ENCODE results near the gene MTA3. TPM values are rescaled to one million over a fixed set of nuclear protein-coding genes. Genes with fewer than 3 reads are reported as not detected.

The MTA3 gene
- total and polyA plus RNA-seq, 2 of the 8 experiments (the other 6 are each of a cell fraction or from before 2014, with no cell fraction given): 125 to 184 TPM

GRCh38 chr2:42756966-42757513 lies 188.6 kb downstream of the MTA3 start:
- DNase-seq (ENCODE audit: low read depth in 1 of 2, low spot score in 2 of 2) (no peak), FAIRE-seq (no peak)
- H3K79me2 ChIP-seq (ENCODE audit: control insufficient read depth in 1 of 2, insufficient read depth in 2 of 2, low read length in 2 of 2): no peaks in the 10 kb centered on the region
- no peak overlapping the region for H4K5ac ChIP-seq (ENCODE audit: insufficient read length, low read depth, low read length)
- no peak overlapping the region for H3K4me3 ChIP-seq (ENCODE audit: extremely low read depth in 1 of 4, insufficient read depth in 2 of 4, low read depth in 3 of 4, low read length in 4 of 4)
- no peak overlapping the region for H3K14ac ChIP-seq (ENCODE audit: insufficient read length)
- no peaks in the 10 kb centered on the region for H4K20me1 ChIP-seq (replicated peaks in 1 of 2; ENCODE audit: control insufficient read depth in 1 of 2, insufficient read depth in 2 of 2, low read length in 2 of 2)
- TF ChIP-seq GABPA (IDR thresholded peaks at IDR 0.05; ENCODE audit: borderline replicate concordance, insufficient read depth, low read length) (no peak), CREB1 (IDR thresholded peaks at IDR 0.05) (no peak), CBX8 (IDR thresholded peaks at IDR 0.05; ENCODE audit: borderline replicate concordance, low read depth, low read length) (no peak), EGR1 (IDR thresholded peaks at IDR 0.05; ENCODE audit: borderline replicate concordance, low read depth, low read length) (no peak), RBBP5 (IDR thresholded peaks at IDR 0.05; ENCODE audit: borderline replicate concordance, low read depth, low read length) (no peak), ASH2L (IDR thresholded peaks at IDR 0.05; ENCODE audit: low read length) (no peak), CTCF (IDR thresholded peaks at IDR 0.05; ENCODE audit: control extremely low read depth in 1 of 3, insufficient read depth in 1 of 3, low read depth in 1 of 3, low read length in 3 of 3) (no peak), MAX (IDR thresholded peaks at IDR 0.05) (no peak), BCL11A (IDR thresholded peaks at IDR 0.05; ENCODE audit: low read depth in 2 of 2, low read length in 2 of 2) (no peak), GTF2F1 (IDR thresholded peaks at IDR 0.05; ENCODE audit: borderline replicate concordance, low read depth, low read length) (no peak)
- no peak overlapping the region; the same call in 1 of the 2 replicates for H3K27ac ChIP-seq (ENCODE audit: low read depth, low read length)
- H2BK20ac ChIP-seq (ENCODE audit: low read length): no peak overlapping the region
- H2BK12ac ChIP-seq (ENCODE audit: low read depth, low read length): no peak overlapping the region
- H3K79me1 ChIP-seq (ENCODE audit: low read depth, low read length): no peaks in the 10 kb centered on the region; the same call in 1 of the 2 replicates
- no peaks in the 10 kb centered on the region for H3K23me2 ChIP-seq (ENCODE audit: low read depth, low read length)
- H3K36me3 ChIP-seq (ENCODE audit: control insufficient read depth in 2 of 4, insufficient read depth in 4 of 4, low read length in 3 of 4): peaks cover 0 to 3% (median 0%) of the 10 kb centered on the region in 4 experiments; a peak in 2 of 8 replicates
- no peak overlapping the region for H2AFZ ChIP-seq (ENCODE audit: low read length)
- H3K27me3 ChIP-seq (replicated peaks in 1 of 4; ENCODE audit: control insufficient read depth in 3 of 4, extremely low read depth in 1 of 4, insufficient read depth in 3 of 4, low read length in 3 of 4): no peaks in the 10 kb centered on the region
- H3K9me3 ChIP-seq (ENCODE audit: insufficient read depth in 2 of 2, low read depth in 1 of 2, low read length in 1 of 2): no peaks in the 10 kb centered on the region
- no peak overlapping the region for H3K56ac ChIP-seq (replicated peaks; ENCODE audit: insufficient read length, low read depth, low read length)
- no peak overlapping the region for H4K8ac ChIP-seq (ENCODE audit: extremely low read depth, insufficient read depth, low read length)
- CTCF ChIA-PET (ENCODE audit: partially characterized antibody): interaction anchor here (1.2 to 4.5 kb wide), 6 partner anchors 12 to 37 kb away, joined by 3 to 23 read pairs (median 6); no protein-coding TSS in a partner anchor
- no peak overlapping the region for H4K91ac ChIP-seq (replicated peaks; ENCODE audit: insufficient read length, low read length)
- H3K23ac ChIP-seq (ENCODE audit: insufficient read length): no peak overlapping the region
- H3K4ac ChIP-seq (replicated peaks; ENCODE audit: insufficient read length, low read depth, low read length): peak overlapping the region; percentile 21
- no peak overlapping the region for H3K9ac ChIP-seq (replicated peaks in 1 of 4; ENCODE audit: extremely low read depth in 1 of 4, low read depth in 3 of 4, low read length in 3 of 4)
- no peak overlapping the region for H2BK120ac ChIP-seq (replicated peaks; ENCODE audit: low read depth, low read length)
- no peak overlapping the region for H3K18ac ChIP-seq (ENCODE audit: extremely low read depth, low read length)
- 91% methylated on average over 6 of the region's 6 CpGs; no CpG with 5 or more reads in 1 of the 2 experiments for WGBS, 2 experiments (ENCODE audit: extremely low coverage in 1 of 2, insufficient coverage in 1 of 2, insufficient read length in 1 of 2, insufficient replicate concordance in 2 of 2, low coverage in 1 of 2, low lambda C conversion rate in 2 of 2, missing lambda C conversion rate in 1 of 2)
- H2BK15ac ChIP-seq (ENCODE audit: low read length): no peak overlapping the region
- no peak overlapping the region for H2AK5ac ChIP-seq (ENCODE audit: low read depth, low read length)
- no peaks in the 10 kb centered on the region for H3K4me1 ChIP-seq (replicated peaks in 1 of 4; ENCODE audit: control insufficient read depth in 3 of 4, insufficient read depth in 4 of 4, low read length in 3 of 4)
- POLR2A ChIA-PET (ENCODE audit: partially characterized antibody): interaction anchor here (1.2 to 1.8 kb wide), 2 partner anchors 11 to 415 kb away, joined by 4 read pairs; no protein-coding TSS in a partner anchor
- H3K4me2 ChIP-seq (ENCODE audit: insufficient read depth in 1 of 2, low read depth in 2 of 2, low read length in 2 of 2): no peak overlapping the region
- H2BK5ac ChIP-seq (ENCODE audit: low read depth, low read length): no peak overlapping the region

Measured in H1 (cell line).